Neural progenitor cell (in vitro differentiated cells): ENCODE measurements around the gene LGR4. TPM values are rescaled to one million over a fixed set of nuclear protein-coding genes. Genes with fewer than 3 reads are reported as not detected.

Source experiments
- DNase-seq: peaks from one replicate; pipeline ENCODE4 v3.0.0-alpha.2; 2016; ENCODE audit warnings: low spot score
- H2AFZ ChIP-seq: fragments of 200-600 bp; sonication (generic); replicated peaks from 2 replicates; pipeline ENCODE4 v1.6.1; 2016; ENCODE audit warnings: antibody characterized with exemption
- H3F3A ChIP-seq: fragments of 200-600 bp; sonication (generic); 2 replicates; pipeline ENCODE4 v1.6.1; 2016; ENCODE audit warnings: antibody characterized with exemption, low read depth
- H3K27ac ChIP-seq: fragments of 200-600 bp; sonication (generic); 2 replicates; pipeline ENCODE4 v1.5.1; 2016; ENCODE audit warnings: mild to moderate bottlenecking
- H3K27me3 ChIP-seq: fragments of 200-600 bp; sonication (generic); 2 replicates; pipeline ENCODE4 v1.6.1; 2016; ENCODE audit warnings: mild to moderate bottlenecking, moderate library complexity
- H3K36me3 ChIP-seq: fragments of 200-600 bp; sonication (generic); 2 replicates; pipeline ENCODE4 v1.5.1; 2016
- H3K4me1 ChIP-seq: fragments of 200-600 bp; sonication (generic); 2 replicates; pipeline ENCODE4 v1.6.1; 2016; ENCODE audit warnings: mixed run types
- H3K4me2 ChIP-seq: fragments of 200-600 bp; sonication (generic); 2 replicates; pipeline ENCODE4 v1.6.1; 2016
- H3K4me3 ChIP-seq: fragments of 200-600 bp; sonication (generic); 2 replicates; pipeline ENCODE4 v1.5.1; 2016
- H3K79me2 ChIP-seq: fragments of 200-600 bp; sonication (generic); 2 replicates; pipeline ENCODE4 v1.6.1; 2016; ENCODE audit warnings: low read depth
- H3K9ac ChIP-seq: fragments of 200-600 bp; sonication (generic); 2 replicates; pipeline ENCODE4 v1.6.1; 2016
- H3K9me3 ChIP-seq: fragments of 200-600 bp; sonication (generic); 2 replicates; pipeline ENCODE4 v1.5.1; 2016; ENCODE audit warnings: low read depth
- H4K20me1 ChIP-seq: fragments of 200-600 bp; sonication (generic); 2 replicates; pipeline ENCODE4 v1.6.1; 2016; ENCODE audit warnings: low read depth
- H3K27ac Mint-ChIP-seq: 3 replicates; pipeline ENCODE4 v1.8.0; 2021; ENCODE audit warnings: mixed read lengths
- H3K27me3 Mint-ChIP-seq: 2 replicates; pipeline ENCODE4 v1.8.0; 2022; ENCODE audit warnings: low read depth, mild to moderate bottlenecking, inconsistent platforms, moderate library complexity, mixed read lengths; ENCODE audit not compliant: insufficient read depth
- H3K36me3 Mint-ChIP-seq: 3 replicates; pipeline ENCODE4 v1.8.0; 2021; ENCODE audit warnings: mixed read lengths
- H3K4me1 Mint-ChIP-seq: 3 replicates; pipeline ENCODE4 v1.8.0; 2021; ENCODE audit warnings: mixed read lengths
- H3K4me3 Mint-ChIP-seq: 3 replicates; pipeline ENCODE4 v1.8.0; 2021; ENCODE audit warnings: mild to moderate bottlenecking, moderate library complexity, mixed read lengths
- H3K9me3 Mint-ChIP-seq: 3 replicates; pipeline ENCODE4 v1.8.0; 2020; ENCODE audit warnings: mixed read lengths
- EZH2 ChIP-seq: fragments of 200-600 bp; sonication (generic); IDR thresholded peaks from 2 replicates; pipeline ENCODE4 v1.6.1; 2017; ENCODE audit warnings: antibody characterized with exemption, mild to moderate bottlenecking, moderate library complexity
- EZH2phosphoT487 ChIP-seq: fragments of 200-600 bp; sonication (generic); IDR thresholded peaks from 2 replicates; pipeline ENCODE4 v1.6.1; 2017; ENCODE audit warnings: antibody characterized with exemption
- total RNA-seq: library from RNA; depleted of rRNA; stranded (reverse); fragments of >200 nt; gene quantifications from 2 replicates; pipeline ENCODE4 v1.2.3, GENCODE V29; 2015; ENCODE audit warnings: low replicate concordance
- TF ChIP-seq, protein P1 (sequence below): fragments of 200-600 bp; sonication (generic); IDR thresholded peaks from 2 replicates; pipeline ENCODE4 v1.5.1; 2017; ENCODE audit warnings: antibody characterized with exemption, mild to moderate bottlenecking

The LGR4 gene
- total RNA-seq, 1 donor from 2014 or later: 274 TPM

DNA sequence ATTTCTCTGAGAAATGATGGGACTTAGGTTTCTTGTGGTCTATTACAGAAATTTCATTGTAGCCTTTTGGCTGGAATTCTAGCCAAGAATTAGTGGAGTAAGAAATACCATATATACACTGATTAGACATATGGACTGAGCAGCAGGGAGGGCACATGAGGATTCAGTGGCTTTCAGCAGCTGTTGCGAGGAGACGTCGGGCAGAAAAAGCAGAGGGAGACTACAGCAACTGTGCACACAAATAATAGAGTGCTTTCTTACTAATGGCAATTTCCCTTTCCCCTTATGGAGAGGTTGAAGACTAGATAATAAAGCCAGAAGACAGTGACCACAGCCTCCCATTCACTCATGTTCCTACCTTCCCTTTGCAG lies 74.2 kb downstream of the LGR4 start:
- peaks cover 42% of the 10 kb centered on the region for H3K4me1 Mint-ChIP-seq
- no peak overlapping the region for H3K4me3 ChIP-seq
- TF ChIP-seq, protein P1, sequence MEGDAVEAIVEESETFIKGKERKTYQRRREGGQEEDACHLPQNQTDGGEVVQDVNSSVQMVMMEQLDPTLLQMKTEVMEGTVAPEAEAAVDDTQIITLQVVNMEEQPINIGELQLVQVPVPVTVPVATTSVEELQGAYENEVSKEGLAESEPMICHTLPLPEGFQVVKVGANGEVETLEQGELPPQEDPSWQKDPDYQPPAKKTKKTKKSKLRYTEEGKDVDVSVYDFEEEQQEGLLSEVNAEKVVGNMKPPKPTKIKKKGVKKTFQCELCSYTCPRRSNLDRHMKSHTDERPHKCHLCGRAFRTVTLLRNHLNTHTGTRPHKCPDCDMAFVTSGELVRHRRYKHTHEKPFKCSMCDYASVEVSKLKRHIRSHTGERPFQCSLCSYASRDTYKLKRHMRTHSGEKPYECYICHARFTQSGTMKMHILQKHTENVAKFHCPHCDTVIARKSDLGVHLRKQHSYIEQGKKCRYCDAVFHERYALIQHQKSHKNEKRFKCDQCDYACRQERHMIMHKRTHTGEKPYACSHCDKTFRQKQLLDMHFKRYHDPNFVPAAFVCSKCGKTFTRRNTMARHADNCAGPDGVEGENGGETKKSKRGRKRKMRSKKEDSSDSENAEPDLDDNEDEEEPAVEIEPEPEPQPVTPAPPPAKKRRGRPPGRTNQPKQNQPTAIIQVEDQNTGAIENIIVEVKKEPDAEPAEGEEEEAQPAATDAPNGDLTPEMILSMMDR: no peak
- TF ChIP-seq EZH2phosphoT487 (no peak), EZH2 (no peak)
- H3K36me3 Mint-ChIP-seq: peaks cover 9% of the 10 kb centered on the region
- H3K9ac ChIP-seq: no peak overlapping the region
- DNase-seq: no peak
- H3K27ac Mint-ChIP-seq: peak overlapping the region; percentile 37
- peaks cover 51% of the 10 kb centered on the region for H4K20me1 ChIP-seq
- no peaks in the 10 kb centered on the region for H3K27me3 Mint-ChIP-seq
- peak overlapping the region; percentile 97 for H3K27ac ChIP-seq
- H2AFZ ChIP-seq: no peak overlapping the region
- no peaks in the 10 kb centered on the region for H3K36me3 ChIP-seq
- H3K9me3 Mint-ChIP-seq: no peaks in the 10 kb centered on the region
- H3K9me3 ChIP-seq: no peaks in the 10 kb centered on the region
- H3K27me3 ChIP-seq: no peaks in the 10 kb centered on the region
- peak overlapping the region; percentile 27 for H3K4me2 ChIP-seq
- no peak overlapping the region for H3K4me3 Mint-ChIP-seq
- H3F3A ChIP-seq: peaks cover 75% of the 10 kb centered on the region
- peaks cover 100% of the 10 kb centered on the region for H3K79me2 ChIP-seq
- peaks cover 81% of the 10 kb centered on the region for H3K4me1 ChIP-seq

DNA sequence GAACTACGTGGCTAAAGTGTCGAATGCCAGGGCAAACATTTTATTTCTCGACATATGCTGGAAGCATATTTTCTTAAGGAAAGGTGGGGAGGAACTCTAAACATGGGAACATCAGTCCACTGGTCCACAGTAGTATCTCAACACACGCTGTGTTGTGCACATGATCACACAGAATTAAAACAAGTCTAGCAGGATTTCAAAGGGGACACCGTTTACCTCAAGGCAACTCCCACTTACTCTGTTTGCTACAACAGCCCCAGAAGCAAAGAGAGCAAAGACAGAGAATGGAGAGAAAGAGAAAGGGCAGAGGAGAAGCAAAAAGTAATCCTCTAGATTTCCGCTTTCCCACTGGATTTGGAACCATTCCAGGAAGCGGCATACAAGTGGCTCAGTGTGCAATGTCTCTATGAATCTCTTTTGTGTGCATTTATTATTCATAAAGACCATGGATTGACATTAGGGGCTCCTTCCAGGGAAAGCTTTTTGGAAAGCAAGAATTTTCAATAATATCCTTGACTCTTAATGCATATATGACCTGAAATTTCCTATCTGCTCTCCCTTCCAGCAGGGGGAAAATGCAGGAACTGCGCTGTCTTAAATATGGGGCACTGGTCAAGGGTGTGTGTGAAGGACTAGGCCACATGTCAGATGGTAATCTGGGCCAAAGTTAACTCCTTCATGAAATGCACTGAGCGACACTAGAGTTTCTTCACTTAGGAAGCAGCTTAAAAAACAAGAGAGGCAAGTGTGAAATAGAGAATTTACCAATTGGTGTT lies 74.8 kb downstream of the LGR4 start:
- no peaks in the 10 kb centered on the region for H3K9me3 Mint-ChIP-seq
- Histone ChIP-seq H3K4me3 (no peak overlapping the region), H3K4me2 (peak overlapping the region; percentile 27), H3K9me3 (no peaks in the 10 kb centered on the region), H3K27me3 (no peaks in the 10 kb centered on the region), H2AFZ (no peak overlapping the region), H3K4me1 (peaks cover 82% of the 10 kb centered on the region), H3K27ac (peak overlapping the region; percentile 97), H3K36me3 (no peaks in the 10 kb centered on the region), H3K9ac (no peak overlapping the region), H3K79me2 (peaks cover 94% of the 10 kb centered on the region), H4K20me1 (peaks cover 46% of the 10 kb centered on the region), H3F3A (peaks cover 75% of the 10 kb centered on the region)
- TF ChIP-seq EZH2: no peak
- TF ChIP-seq, protein P1: no peak
- TF ChIP-seq EZH2phosphoT487: no peak
- peaks cover 47% of the 10 kb centered on the region for H3K4me1 Mint-ChIP-seq
- H3K4me3 Mint-ChIP-seq: no peak overlapping the region
- peaks cover 9% of the 10 kb centered on the region for H3K36me3 Mint-ChIP-seq
- DNase-seq: no peak
- H3K27me3 Mint-ChIP-seq: no peaks in the 10 kb centered on the region
- peak overlapping the region; percentile 42 for H3K27ac Mint-ChIP-seq

DNA sequence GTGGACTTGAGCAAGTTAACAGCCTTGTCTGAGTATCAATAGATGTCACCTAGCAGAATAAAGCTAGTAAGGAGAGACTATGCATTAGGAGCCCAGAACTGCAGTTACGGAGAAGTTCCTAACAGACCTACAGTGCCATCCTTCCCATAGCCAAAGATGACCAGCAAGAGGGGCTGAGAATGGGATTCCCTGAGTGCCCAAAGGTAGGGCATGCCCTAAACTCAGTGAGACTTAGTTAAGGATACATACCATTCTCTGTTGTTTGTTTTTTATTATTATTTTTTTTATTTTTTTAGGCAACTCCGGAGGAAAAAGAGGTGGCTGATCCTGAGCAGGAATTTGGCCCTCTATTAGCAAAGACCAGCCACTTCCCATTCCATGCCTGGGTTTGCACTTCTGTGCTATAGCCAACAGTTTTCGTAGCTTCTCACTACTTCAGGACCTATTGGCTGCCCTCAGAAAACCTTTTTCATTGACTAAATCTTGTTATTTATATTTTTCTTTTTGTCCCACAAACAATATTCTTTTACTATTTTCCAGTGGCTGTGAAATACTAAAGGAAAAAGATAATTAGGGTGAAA lies 76.2 kb downstream of the LGR4 start:
- Histone ChIP-seq H2AFZ (no peak overlapping the region), H3F3A (peaks cover 82% of the 10 kb centered on the region), H3K36me3 (no peaks in the 10 kb centered on the region), H3K4me2 (peak overlapping the region; percentile 73), H3K9me3 (no peaks in the 10 kb centered on the region), H3K4me3 (no peak overlapping the region), H4K20me1 (peaks cover 40% of the 10 kb centered on the region), H3K27ac (peak overlapping the region; percentile 97), H3K79me2 (peaks cover 79% of the 10 kb centered on the region), H3K27me3 (no peaks in the 10 kb centered on the region), H3K9ac (no peak overlapping the region), H3K4me1 (peaks cover 88% of the 10 kb centered on the region)
- Mint-ChIP-seq H3K27ac (peak overlapping the region; percentile 65), H3K4me3 (no peak overlapping the region), H3K36me3 (peaks cover 7% of the 10 kb centered on the region), H3K9me3 (no peaks in the 10 kb centered on the region), H3K27me3 (no peaks in the 10 kb centered on the region), H3K4me1 (peaks cover 61% of the 10 kb centered on the region)
- DNase-seq: no peak
- TF ChIP-seq EZH2 (no peak), EZH2phosphoT487 (no peak)
- TF ChIP-seq, protein P1: no peak
